HepG2 (cell line): ENCODE measurements around the gene CAPN14. TPM values are rescaled to one million over a fixed set of nuclear protein-coding genes. Genes with fewer than 3 reads are reported as not detected.

Experiments
- ATAC-seq: fragments of 200-7000 bp; cut with Tn5 transposase; 3 replicates; pipeline ENCODE4 v1.9.1; 2020; ENCODE audit warnings: mild to moderate bottlenecking, moderate library complexity
- BruUV-seq: library from RNA; stranded (reverse); fragments of 400-500 nt; replicated peaks from 2 replicates; lab custom pipeline; 2021; lab: Mats Ljungman, UMichigan
- CTCF ChIA-PET: fragments of 300-600 bp; formaldehyde crosslinking; extraction: SDS; loops from one replicate; lab custom pipeline; 2021; ENCODE audit warnings: low total read pairs, inconsistent platforms, low intra/inter-chr PET ratio; lab: Yijun Ruan, JAX
- POLR2A ChIA-PET: fragments of 350-600 bp; sonication (Branson Sonifier 250); formaldehyde crosslinking; loops from one replicate; lab custom pipeline; 2020; ENCODE audit warnings: antibody characterized with exemption, inconsistent platforms; lab: Yijun Ruan, JAX
- DNase-seq: peaks from one replicate; pipeline ENCODE4 v3.0.0-alpha.2; 2015; ENCODE audit warnings: low spot score
- FAIRE-seq: peaks from 3 replicates; lab custom pipeline; 2011; peaks lifted over from hg19 to GRCh38; lab: Jason Lieb, UNC
- H2AFZ ChIP-seq: one replicate; pipeline ENCODE4 v1.6.1; 2011; ENCODE audit warnings: low read length, inconsistent platforms
- H3K27ac ChIP-seq: fragments of 300-600 bp; 3 replicates; pipeline ENCODE4 v1.8.0; 2011; ENCODE audit warnings: mixed run types, mild to moderate bottlenecking, mixed read lengths, low read length, inconsistent platforms; ENCODE audit not compliant: insufficient read depth; ENCODE audit errors: extremely low read length
- H3K27me3 ChIP-seq, 2 experiments: fragments of 200-600 bp in 1 of 2; 2 replicates in 1 of 2; 3 replicates in 1 of 2; pipeline versions ENCODE4 v1.6.0 to v1.8.0; 2011; ENCODE audit warnings: low read length in 2 of 2, mild to moderate bottlenecking in 2 of 2, moderate library complexity in 2 of 2, inconsistent platforms in 1 of 2; ENCODE audit not compliant: insufficient read depth in 2 of 2, control insufficient read depth in 1 of 2
- H3K36me3 ChIP-seq, 2 experiments: fragments of 200-600 bp in 1 of 2; replicated peaks in 1 of 2; 2 replicates in 1 of 2; 3 replicates in 1 of 2; pipeline versions ENCODE4 v1.5.1 to v1.8.0; 2011; ENCODE audit warnings: low read length in 2 of 2, inconsistent platforms in 1 of 2; ENCODE audit not compliant: insufficient read depth in 2 of 2, control insufficient read depth in 1 of 2
- H3K4me1 ChIP-seq: 2 replicates; pipeline ENCODE4 v1.5.1; 2012; ENCODE audit warnings: low read length, inconsistent platforms; ENCODE audit not compliant: insufficient read depth
- H3K4me2 ChIP-seq: 2 replicates; pipeline ENCODE4 v1.6.0; 2011; ENCODE audit warnings: low read depth, low read length, inconsistent platforms
- H3K4me3 ChIP-seq, 3 experiments: fragments of 200-600 bp in 1 of 3; sonication (generic), shearing (Covaris generic) in 1 of 3; replicated peaks in 1 of 3; 2 replicates each; pipeline ENCODE4 v1.5.1; 2011 to 2016; ENCODE audit warnings: low read length in 3 of 3, inconsistent platforms in 2 of 3, low read depth in 2 of 3, mild to moderate bottlenecking in 2 of 3, control low read depth in 1 of 3, mixed read lengths in 1 of 3; ENCODE audit not compliant: insufficient read depth in 1 of 3
- H3K79me2 ChIP-seq: one replicate; pipeline ENCODE4 v1.6.1; 2011; ENCODE audit warnings: low read length, inconsistent platforms; ENCODE audit not compliant: insufficient read depth
- H3K9ac ChIP-seq: 2 replicates; pipeline ENCODE4 v1.6.0; 2011; ENCODE audit warnings: mild to moderate bottlenecking, low read depth, low read length, inconsistent platforms; ENCODE audit not compliant: insufficient read depth
- H3K9me3 ChIP-seq: 2 replicates; pipeline ENCODE4 v1.5.1; 2012; ENCODE audit warnings: mild to moderate bottlenecking, low read length
- H4K20me1 ChIP-seq: 2 replicates; pipeline ENCODE4 v1.6.0; 2011; ENCODE audit warnings: inconsistent platforms, mild to moderate bottlenecking, low read length, moderate library complexity; ENCODE audit not compliant: insufficient read depth
- E2F5 ChIP-seq: sonication (generic); formaldehyde crosslinking; conservative IDR thresholded peaks from 2 replicates; pipeline ENCODE4 v1.4.0; 2020; ENCODE audit warnings: missing genetic modification reagents
- GMEB2 ChIP-seq: IDR thresholded peaks from 2 replicates; pipeline ENCODE4 v1.6.1; 2016; ENCODE audit warnings: missing biosample characterization, missing genetic modification reagents, low read depth
- MNT ChIP-seq: fragments of 450-650 bp; IDR thresholded peaks from 2 replicates; pipeline ENCODE4 v1.6.1; 2016
- TMF1 ChIP-seq: sonication (generic); formaldehyde crosslinking; IDR thresholded peaks from 2 replicates; pipeline ENCODE4 v1.8.1; 2022; ENCODE audit warnings: low read depth, missing genetic modification reagents
- ZFP36L1 ChIP-seq: sonication (generic); formaldehyde crosslinking; IDR thresholded peaks from 2 replicates; pipeline ENCODE4 v1.8.0; 2022; ENCODE audit warnings: mild to moderate bottlenecking, missing genetic modification reagents, moderate library complexity
- ZNF234 ChIP-seq: sonication (generic); formaldehyde crosslinking; conservative IDR thresholded peaks from 2 replicates; pipeline ENCODE4 v1.5.1; 2020; ENCODE audit warnings: mild to moderate bottlenecking, missing genetic modification reagents
- WGBS: methylation state at CpG from one replicate; pipeline ENCODE4 v1.1.6; 2017; ENCODE audit warnings: low lambda C conversion rate; 5-methylcytosine and 5-hydroxymethylcytosine counted together
- in situ Hi-C: cut with HindIII; loops from 2 replicates; pipeline ENCODE4 v1.10.0; 2017; ENCODE audit warnings: low pct_unique_long_range_greater_than_20kb; ENCODE audit not compliant: extremely low pct_ligation_motif_present
- intact Hi-C: fragments of 100-400 bp; cut with micrococcal nuclease; formaldehyde crosslinking; loops from one replicate; pipeline ENCODE4 v1.10.0; 2022; ENCODE audit not compliant: unreplicated experiment
- polyA plus RNA-seq, 8 experiments: library from polyadenylated mRNA; depleted of rRNA in 3 of 8; stranded (reverse) in 7 of 8; unstranded in 1 of 8; fragments of >200 nt; fragmentation: Illumina TruSeq in 4 of 8; extraction: Trizol in 4 of 8; gene quantifications; 2 replicates each; pipeline versions ENCODE4 v1.2.1 to v1.2.3, GENCODE V29; 2011 to 2016; ENCODE audit warnings: low read depth in 4 of 8, missing spikeins in 1 of 8, mixed read lengths in 1 of 8; ENCODE audit not compliant: insufficient read depth in 1 of 8
- total RNA-seq, 5 experiments: library from RNA; depleted of rRNA; stranded (reverse); fragments of >200 nt; fragmentation: Illumina TruSeq; extraction: Trizol; gene quantifications; 2 replicates each; pipeline ENCODE4 v1.2.3, GENCODE V29; 2016; ENCODE audit warnings: low read depth in 1 of 5

The CAPN14 gene
- total and polyA plus RNA-seq, 2 of the 13 experiments (the other 11 are each of a cell fraction or from before 2014, with no cell fraction given), result not detected

GRCh38 chr2:31138037-31138962 is 79.0 kb downstream of the CAPN14 start, which contains the start of gene GALNT14:
Gene GALNT14 (minus strand): TSS chr2:31138440. CDS start chr2:31138086, 354 bp downstream.
- H3K27ac ChIP-seq, result no peak within 1 kb of the TSS
- BruUV-seq, result no TSS peak
- TF ChIP-seq ZFP36L1 (no peak), MNT (peak; percentile 48; the same call in 1 of the 2 replicates)
- no peaks in the 10 kb centered on the region for H3K79me2 ChIP-seq
- H3K4me3 ChIP-seq, result no peak within 1 kb of the TSS
- ChIA-PET POLR2A (no interaction called here), CTCF (no interaction called here)
- H3K9me3 ChIP-seq, result no peaks in the 10 kb centered on the region
- in situ Hi-C loops (no loop called here), intact Hi-C loops (no loop called here)
- H3K4me2 ChIP-seq, result no peak within 1 kb of the TSS
- H4K20me1 ChIP-seq, result no peaks in the 10 kb centered on the region
- H3K4me1 ChIP-seq, result no peaks in the 10 kb centered on the region
- no peaks in the 10 kb centered on the region for H3K36me3 ChIP-seq
- no peak; the same call in 2 of the 3 replicates for ATAC-seq
- H3K27me3 ChIP-seq, result peaks cover 3 to 49% of the 10 kb centered on the region in 2 experiments; a peak in 3 of 5 replicates
- WGBS, result 53% methylated on average over 54 of the region's 95 CpGs
- no peak for FAIRE-seq
- no peak within 1 kb of the TSS for H2AFZ ChIP-seq
- no peak within 1 kb of the TSS for H3K9ac ChIP-seq
- no peak for DNase-seq

- H2AFZ ChIP-seq, result no peak overlapping the region
- BruUV-seq, result no TSS peak
- ChIA-PET POLR2A (no interaction called here), CTCF (no interaction called here)
- in situ Hi-C loops, result no loop called here
- no peaks in the 10 kb centered on the region for H4K20me1 ChIP-seq
- no peak overlapping the region for H3K4me3 ChIP-seq
- FAIRE-seq (no peak), DNase-seq (no peak), ATAC-seq (no peak; the same call in 2 of the 3 replicates)
- peaks cover 3 to 57% of the 10 kb centered on the region in 2 experiments; a peak in 4 of 5 replicates for H3K27me3 ChIP-seq
- no peaks in the 10 kb centered on the region for H3K4me1 ChIP-seq
- no peaks in the 10 kb centered on the region for H3K79me2 ChIP-seq
- H3K9me3 ChIP-seq, result no peaks in the 10 kb centered on the region
- intact Hi-C loops, result no loop called here
- TF ChIP-seq GMEB2 (CRISPR knock-in tag) (no peak), E2F5 (CRISPR knock-in tag) (no peak), ZNF234 (CRISPR knock-in tag) (no peak), TMF1 (CRISPR knock-in tag) (no peak)
- no peak overlapping the region for H3K27ac ChIP-seq
- no peak overlapping the region for H3K4me2 ChIP-seq
- WGBS, result 78% methylated on average over 72 of the region's 72 CpGs
- H3K36me3 ChIP-seq, result no peaks in the 10 kb centered on the region
- no peak overlapping the region for H3K9ac ChIP-seq
Observed at GRCh38 chr2:31137211-31138036, 79.9 kb downstream of the CAPN14 start.
